ENCODE measurements around the gene MED6.

DNA sequence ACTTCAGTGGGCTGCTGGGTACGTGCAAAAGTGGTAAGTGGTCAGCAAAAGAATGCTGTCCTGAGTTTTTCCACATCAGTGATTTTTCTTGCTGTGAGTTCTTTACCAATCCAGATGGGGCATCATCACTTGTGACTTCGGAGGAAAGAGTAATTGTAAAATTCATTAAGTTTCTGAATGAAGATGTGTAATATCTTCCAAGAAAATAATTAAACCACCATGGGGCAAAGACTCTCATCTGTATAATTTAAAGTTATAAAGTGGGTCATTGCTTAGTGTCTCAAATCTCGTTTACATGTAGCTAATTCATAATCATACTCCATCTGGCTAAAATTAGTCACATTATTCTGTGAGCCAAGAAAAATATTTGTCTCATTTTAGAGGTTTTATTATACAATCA is 10.8 kb upstream of the MED6 start:
- TF ChIP-seq POLR2A (IDR thresholded peaks at IDR 0.05; ENCODE audit: low read length) (no peak), GATA1 (IDR thresholded peaks at IDR 0.05; ENCODE audit: low read depth, low read length) (no peak)

Measured in erythroblast (primary cell).